Activated naive CD4-positive, alpha-beta T cell treated with anti-CD3 and anti-CD28 coated beads, Interleukin-2, amount 50 U/mL, for 24 hours (primary cell): ENCODE results near the gene GPC3.

ENCODE experiments used
- H3K27ac Mint-ChIP-seq: one replicate; pipeline ENCODE4 v1.8.0; 2021; ENCODE audit warnings: mild to moderate bottlenecking, mixed read lengths
- H3K27me3 Mint-ChIP-seq: one replicate; pipeline ENCODE4 v1.8.0; 2021; ENCODE audit warnings: mixed read lengths
- H3K36me3 Mint-ChIP-seq: one replicate; pipeline ENCODE4 v1.8.0; 2021; ENCODE audit warnings: mixed read lengths
- H3K4me1 Mint-ChIP-seq: one replicate; pipeline ENCODE4 v1.8.0; 2021; ENCODE audit warnings: mixed read lengths
- H3K4me3 Mint-ChIP-seq: one replicate; pipeline ENCODE4 v1.8.0; 2021; ENCODE audit warnings: mild to moderate bottlenecking, mixed read lengths
- H3K9me3 Mint-ChIP-seq: one replicate; pipeline ENCODE4 v1.8.0; 2021; ENCODE audit warnings: mixed read lengths

GPC3 gene

DNA sequence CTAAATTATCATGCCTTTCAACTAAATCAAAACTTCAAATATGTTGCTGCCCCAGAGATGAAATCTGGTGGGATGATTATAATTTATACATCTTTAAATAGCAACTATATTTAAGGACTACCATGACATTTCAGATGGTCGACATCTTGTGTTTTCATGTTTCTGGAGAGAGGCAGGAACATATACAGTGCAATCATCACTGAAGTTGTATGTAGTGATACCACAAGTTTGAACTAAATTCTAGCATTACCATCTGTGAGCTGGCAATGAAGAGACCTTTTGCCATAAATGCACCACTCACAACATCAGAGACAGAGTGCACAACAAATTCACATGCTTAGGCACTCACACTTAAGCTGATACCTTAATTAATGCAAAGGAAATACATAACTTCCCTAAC, 373.7 kb downstream of the GPC3 start:
- Mint-ChIP-seq H3K27me3 (peaks cover 1% of the 10 kb centered on the region), H3K36me3 (no peaks in the 10 kb centered on the region), H3K27ac (no peak overlapping the region), H3K4me3 (no peak overlapping the region), H3K9me3 (peaks cover 8% of the 10 kb centered on the region), H3K4me1 (no peaks in the 10 kb centered on the region)

GRCh38 chrX:133610056-133610455, 375.3 kb downstream of the GPC3 start:
- Mint-ChIP-seq H3K36me3 (no peaks in the 10 kb centered on the region), H3K4me1 (no peaks in the 10 kb centered on the region), H3K27ac (no peak overlapping the region)

GRCh38 chrX:133609166-133609565, 376.2 kb downstream of the GPC3 start:
- no peak overlapping the region for H3K27ac Mint-ChIP-seq
- H3K4me1 Mint-ChIP-seq, result no peaks in the 10 kb centered on the region
- H3K4me3 Mint-ChIP-seq, result no peak overlapping the region
- peaks cover 5% of the 10 kb centered on the region for H3K9me3 Mint-ChIP-seq
- H3K36me3 Mint-ChIP-seq, result no peaks in the 10 kb centered on the region
- no peaks in the 10 kb centered on the region for H3K27me3 Mint-ChIP-seq

More at GRCh38 chrX:133610056-133610455, 375.3 kb downstream of the GPC3 start:
- Mint-ChIP-seq H3K9me3 (peaks cover 8% of the 10 kb centered on the region), H3K4me3 (no peak overlapping the region), H3K27me3 (peaks cover 1% of the 10 kb centered on the region)

- Mint-ChIP-seq H3K4me3 (no peak overlapping the region), H3K4me1 (no peaks in the 10 kb centered on the region), H3K9me3 (no peaks in the 10 kb centered on the region), H3K27me3 (no peaks in the 10 kb centered on the region), H3K27ac (no peak overlapping the region), H3K36me3 (no peaks in the 10 kb centered on the region)
Measured at GRCh38 chrX:133608406-133608805, 377.0 kb downstream of the GPC3 start.

- Mint-ChIP-seq H3K4me1 (no peaks in the 10 kb centered on the region), H3K27me3 (no peaks in the 10 kb centered on the region), H3K9me3 (no peaks in the 10 kb centered on the region), H3K4me3 (no peak overlapping the region), H3K27ac (no peak overlapping the region), H3K36me3 (no peaks in the 10 kb centered on the region)
Measured at GRCh38 chrX:133607419-133608348, 377.7 kb downstream of the GPC3 start.

DNA sequence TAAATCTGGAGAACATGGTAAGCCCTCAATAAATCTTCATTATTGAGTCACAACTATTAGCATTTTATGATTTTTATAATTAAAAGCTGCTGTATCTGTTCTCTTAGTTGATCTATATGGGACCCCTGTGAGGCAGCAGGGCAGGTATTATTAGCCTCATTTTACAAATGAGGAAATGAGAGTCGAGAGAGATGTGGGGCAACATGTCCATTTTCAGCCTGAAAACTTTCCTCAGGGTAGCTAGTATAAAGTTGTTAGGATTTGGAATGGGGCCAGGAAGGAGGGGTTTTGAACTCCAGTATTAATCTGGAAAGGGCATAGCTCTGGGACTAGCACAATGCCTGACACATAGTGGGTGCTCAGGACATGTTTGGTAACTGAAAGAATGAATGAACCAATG, 378.4 kb downstream of the GPC3 start:
- Mint-ChIP-seq H3K4me3 (no peak overlapping the region), H3K9me3 (no peaks in the 10 kb centered on the region), H3K36me3 (no peaks in the 10 kb centered on the region), H3K4me1 (no peaks in the 10 kb centered on the region), H3K27me3 (no peaks in the 10 kb centered on the region), H3K27ac (no peak overlapping the region)

DNA sequence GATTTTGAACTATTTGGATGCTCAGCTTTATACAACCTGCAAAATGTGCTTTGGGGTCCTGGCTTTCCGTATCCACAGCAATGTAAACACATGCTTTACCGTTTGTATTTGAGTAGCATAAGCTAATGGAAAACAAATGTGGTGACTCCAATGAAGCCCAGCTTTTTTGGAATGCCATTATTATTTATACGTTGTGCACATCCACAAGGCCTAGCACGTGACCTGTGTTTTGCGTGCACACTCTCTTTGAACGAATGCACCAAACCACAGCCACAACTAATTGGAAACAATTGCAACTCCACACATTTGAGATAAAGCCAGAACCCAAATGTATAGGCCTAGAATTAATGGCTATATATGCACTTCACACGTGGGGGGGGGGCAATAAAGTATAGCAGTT, 380.6 kb downstream of the GPC3 start:
- H3K27me3 Mint-ChIP-seq, result no peaks in the 10 kb centered on the region
- no peak overlapping the region for H3K4me3 Mint-ChIP-seq
- H3K27ac Mint-ChIP-seq, result no peak overlapping the region
- no peaks in the 10 kb centered on the region for H3K4me1 Mint-ChIP-seq
- H3K36me3 Mint-ChIP-seq, result no peaks in the 10 kb centered on the region
- no peaks in the 10 kb centered on the region for H3K9me3 Mint-ChIP-seq

DNA sequence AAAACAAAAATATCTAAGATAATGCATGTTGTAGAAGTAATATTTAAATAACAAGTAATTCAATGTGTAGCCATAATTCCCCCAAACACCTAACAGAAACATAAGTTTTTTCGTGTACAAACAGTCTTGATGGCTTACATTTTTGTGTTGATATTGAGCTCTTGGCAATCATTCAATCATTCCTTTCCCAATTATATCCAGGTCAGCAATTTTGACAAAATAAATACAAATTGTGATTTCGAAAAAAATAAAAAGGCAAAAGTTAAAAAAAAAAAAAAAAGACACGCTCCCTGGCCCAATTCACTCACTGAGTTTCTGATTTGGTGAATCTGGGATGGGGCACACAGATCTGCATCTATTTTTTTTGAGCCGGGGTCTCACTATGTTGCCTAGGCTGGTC, 382.5 kb downstream of the GPC3 start:
- Mint-ChIP-seq H3K27me3 (no peaks in the 10 kb centered on the region), H3K4me3 (no peak overlapping the region), H3K9me3 (no peaks in the 10 kb centered on the region), H3K27ac (no peak overlapping the region), H3K36me3 (no peaks in the 10 kb centered on the region), H3K4me1 (no peaks in the 10 kb centered on the region)

- Mint-ChIP-seq H3K4me3 (no peak overlapping the region), H3K4me1 (no peaks in the 10 kb centered on the region), H3K36me3 (no peaks in the 10 kb centered on the region), H3K27me3 (no peaks in the 10 kb centered on the region), H3K9me3 (no peaks in the 10 kb centered on the region), H3K27ac (no peak overlapping the region)
Measured at GRCh38 chrX:133601116-133601515, 384.3 kb downstream of the GPC3 start.

GRCh38 chrX:133600536-133600935, 384.9 kb downstream of the GPC3 start:
- Mint-ChIP-seq H3K9me3 (no peaks in the 10 kb centered on the region), H3K4me1 (no peaks in the 10 kb centered on the region), H3K36me3 (no peaks in the 10 kb centered on the region), H3K27me3 (no peaks in the 10 kb centered on the region), H3K4me3 (no peak overlapping the region), H3K27ac (no peak overlapping the region)

DNA sequence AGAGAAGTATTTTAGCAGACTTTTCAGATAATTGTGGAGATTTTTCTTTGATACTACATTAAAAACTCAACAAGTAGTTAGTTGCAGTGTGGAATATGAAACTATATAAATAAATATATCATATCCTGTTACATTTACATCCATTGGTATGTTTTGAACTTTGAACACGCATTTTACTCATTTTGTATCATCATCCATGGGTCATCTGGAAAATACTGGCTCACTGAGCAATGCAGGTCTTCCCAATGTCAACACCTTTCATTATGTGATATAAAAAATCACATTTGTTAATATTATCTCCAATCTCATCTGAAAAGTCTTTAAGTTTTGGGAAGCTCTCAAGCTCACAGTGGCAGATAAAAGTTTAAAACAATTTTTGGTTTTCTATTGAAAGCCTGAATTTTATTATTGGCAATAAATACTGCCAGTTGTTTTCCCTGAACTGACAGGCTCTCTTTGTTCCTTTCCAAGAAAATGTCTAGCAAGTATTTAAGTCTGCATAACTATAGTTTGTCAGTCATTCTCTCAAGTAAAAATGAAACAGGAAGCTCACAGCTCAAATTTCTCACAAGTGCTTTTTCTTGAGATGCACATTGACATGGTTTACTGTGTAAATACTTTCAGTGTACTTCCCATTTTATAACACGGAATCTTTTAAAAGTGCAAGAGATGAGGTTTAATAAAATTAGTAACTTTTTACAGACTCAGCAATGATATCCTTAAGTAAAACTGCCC, 386.6 kb downstream of the GPC3 start:
- H3K4me3 Mint-ChIP-seq, result no peak overlapping the region
- no peaks in the 10 kb centered on the region for H3K27me3 Mint-ChIP-seq
- H3K9me3 Mint-ChIP-seq, result no peaks in the 10 kb centered on the region
- no peaks in the 10 kb centered on the region for H3K36me3 Mint-ChIP-seq
- H3K27ac Mint-ChIP-seq, result no peak overlapping the region
- H3K4me1 Mint-ChIP-seq, result no peaks in the 10 kb centered on the region

- Mint-ChIP-seq H3K27ac (no peak overlapping the region), H3K4me3 (no peak overlapping the region), H3K4me1 (no peaks in the 10 kb centered on the region), H3K9me3 (no peaks in the 10 kb centered on the region), H3K36me3 (no peaks in the 10 kb centered on the region), H3K27me3 (no peaks in the 10 kb centered on the region)
Measured at GRCh38 chrX:133594156-133594555, 391.2 kb downstream of the GPC3 start.

GRCh38 chrX:133593531-133593930, 391.9 kb downstream of the GPC3 start:
- Mint-ChIP-seq H3K9me3 (no peaks in the 10 kb centered on the region), H3K36me3 (no peaks in the 10 kb centered on the region), H3K4me3 (no peak overlapping the region), H3K4me1 (no peaks in the 10 kb centered on the region), H3K27ac (no peak overlapping the region), H3K27me3 (no peaks in the 10 kb centered on the region)

GRCh38 chrX:133590703-133591505, 394.5 kb downstream of the GPC3 start:
- no peaks in the 10 kb centered on the region for H3K4me1 Mint-ChIP-seq
- no peaks in the 10 kb centered on the region for H3K36me3 Mint-ChIP-seq

GRCh38 chrX:133588827-133589226, 396.6 kb downstream of the GPC3 start:
- Mint-ChIP-seq H3K9me3 (no peaks in the 10 kb centered on the region), H3K36me3 (no peaks in the 10 kb centered on the region), H3K4me3 (no peak overlapping the region), H3K4me1 (no peaks in the 10 kb centered on the region), H3K27ac (no peak overlapping the region), H3K27me3 (no peaks in the 10 kb centered on the region)

More at GRCh38 chrX:133590703-133591505, 394.5 kb downstream of the GPC3 start:
- Mint-ChIP-seq H3K4me3 (no peak overlapping the region), H3K27me3 (no peaks in the 10 kb centered on the region), H3K9me3 (no peaks in the 10 kb centered on the region), H3K27ac (no peak overlapping the region)
